Mesenchymal stem cell (in vitro differentiated cells and primary cell): Measurements from ENCODE around the gene REM1.

Experiments
- DNase-seq: peaks from one replicate; pipeline ENCODE4 v3.0.0-alpha.2; 2013
- H2AFZ ChIP-seq: one replicate; pipeline ENCODE4 v1.6.1; 2013; ENCODE audit warnings: low read depth, mild to moderate bottlenecking, control low read depth, inconsistent platforms, low read length, moderate library complexity
- H2AK5ac ChIP-seq: 2 replicates; pipeline ENCODE4 v1.6.1; 2013; ENCODE audit warnings: low read length, moderate library complexity, mild to moderate bottlenecking, inconsistent platforms; ENCODE audit not compliant: severe bottlenecking
- H2BK120ac ChIP-seq: one replicate; pipeline ENCODE4 v1.6.1; 2013; ENCODE audit warnings: low read depth, mild to moderate bottlenecking, inconsistent platforms, low read length, moderate library complexity
- H2BK12ac ChIP-seq, 2 experiments: one replicate each; pipeline ENCODE4 v1.6.1; 2013; ENCODE audit warnings: inconsistent platforms in 2 of 2, low read length in 2 of 2, mild to moderate bottlenecking in 2 of 2, moderate library complexity in 2 of 2, control low read depth in 1 of 2
- H2BK15ac ChIP-seq: one replicate; pipeline ENCODE4 v1.6.1; 2013; ENCODE audit warnings: mild to moderate bottlenecking, low read depth, inconsistent platforms; ENCODE audit not compliant: poor library complexity, severe bottlenecking
- H2BK5ac ChIP-seq: 2 replicates; pipeline ENCODE4 v1.6.1; 2013; ENCODE audit warnings: low read depth, mild to moderate bottlenecking, low read length, control low read depth, inconsistent platforms; ENCODE audit not compliant: poor library complexity, severe bottlenecking
- H3K14ac ChIP-seq, 2 experiments: one replicate each; pipeline ENCODE4 v1.6.1; 2013; ENCODE audit warnings: inconsistent platforms in 2 of 2, low read length in 2 of 2, control low read depth in 1 of 2, mild to moderate bottlenecking in 1 of 2, moderate library complexity in 1 of 2
- H3K18ac ChIP-seq, 2 experiments: one replicate each; pipeline ENCODE4 v1.6.1; 2013; ENCODE audit warnings: inconsistent platforms in 2 of 2, low read length in 2 of 2, control low read depth in 1 of 2, low read depth in 1 of 2, mild to moderate bottlenecking in 1 of 2
- H3K23ac ChIP-seq, 2 experiments: one replicate each; pipeline ENCODE4 v1.6.1; 2013; ENCODE audit warnings: inconsistent platforms in 2 of 2, low read length in 2 of 2, mild to moderate bottlenecking in 2 of 2, moderate library complexity in 2 of 2, control low read depth in 1 of 2
- H3K27ac ChIP-seq: 2 replicates; pipeline ENCODE4 v1.5.1; 2013; ENCODE audit warnings: mild to moderate bottlenecking, moderate library complexity, low read length, control low read depth, inconsistent platforms; ENCODE audit not compliant: poor library complexity, severe bottlenecking
- H3K27me3 ChIP-seq, 2 experiments: 2 replicates each; pipeline versions ENCODE4 v1.6.1 to v1.7.0; 2013; ENCODE audit warnings: low read length in 2 of 2, mild to moderate bottlenecking in 2 of 2, moderate library complexity in 2 of 2, control low read depth in 1 of 2, inconsistent platforms in 1 of 2; ENCODE audit not compliant: control insufficient read depth in 1 of 2, insufficient read depth in 1 of 2
- H3K36me3 ChIP-seq, 2 experiments: 2 replicates each; pipeline versions ENCODE4 v1.6.1 to v1.7.0; 2013; ENCODE audit warnings: low read length in 2 of 2, control low read depth in 1 of 2, inconsistent platforms in 1 of 2, low read depth in 1 of 2, mild to moderate bottlenecking in 1 of 2; ENCODE audit not compliant: insufficient read depth in 2 of 2, control insufficient read depth in 1 of 2
- H3K4ac ChIP-seq, 2 experiments: one replicate each; pipeline ENCODE4 v1.6.1; 2013; ENCODE audit warnings: inconsistent platforms in 2 of 2, low read length in 2 of 2, mild to moderate bottlenecking in 2 of 2, moderate library complexity in 2 of 2, control low read depth in 1 of 2, low read depth in 1 of 2
- H3K4me1 ChIP-seq: 2 replicates; pipeline ENCODE4 v1.6.1; 2013; ENCODE audit warnings: low read depth, low read length, control low read depth; ENCODE audit not compliant: control insufficient read depth, insufficient read depth
- H3K4me2 ChIP-seq: 2 replicates; pipeline ENCODE4 v1.6.1; 2013; ENCODE audit warnings: low read length, mild to moderate bottlenecking, inconsistent platforms; ENCODE audit not compliant: poor library complexity, severe bottlenecking
- H3K4me3 ChIP-seq, 2 experiments: 2 replicates each; pipeline versions ENCODE4 v1.5.1 to v1.7.0; 2013; ENCODE audit warnings: low read length in 2 of 2, mild to moderate bottlenecking in 2 of 2, control low read depth in 1 of 2, low read depth in 1 of 2; ENCODE audit not compliant: insufficient read depth in 1 of 2
- H3K79me1 ChIP-seq: replicated peaks from 2 replicates; pipeline ENCODE4 v1.6.1; 2013; ENCODE audit warnings: mild to moderate bottlenecking, control low read depth, low read length, inconsistent platforms; ENCODE audit not compliant: poor library complexity, severe bottlenecking
- H3K9ac ChIP-seq: 2 replicates; pipeline ENCODE4 v1.7.0; 2013; ENCODE audit warnings: mild to moderate bottlenecking, low read length, moderate library complexity
- H3K9me3 ChIP-seq: 2 replicates; pipeline ENCODE4 v1.7.0; 2013; ENCODE audit warnings: mild to moderate bottlenecking, low read length; ENCODE audit not compliant: control insufficient read depth
- H4K8ac ChIP-seq: one replicate; pipeline ENCODE4 v1.6.1; 2013; ENCODE audit warnings: inconsistent platforms, mild to moderate bottlenecking, low read length, moderate library complexity
- H4K91ac ChIP-seq: one replicate; pipeline ENCODE4 v1.6.1; 2013; ENCODE audit warnings: mild to moderate bottlenecking, low read length, inconsistent platforms
- WGBS: methylation state at CpG from one replicate; pipeline ENCODE4 v1.1.7; 2013; ENCODE audit warnings: mixed read lengths; 5-methylcytosine and 5-hydroxymethylcytosine counted together

REM1 gene

DNA sequence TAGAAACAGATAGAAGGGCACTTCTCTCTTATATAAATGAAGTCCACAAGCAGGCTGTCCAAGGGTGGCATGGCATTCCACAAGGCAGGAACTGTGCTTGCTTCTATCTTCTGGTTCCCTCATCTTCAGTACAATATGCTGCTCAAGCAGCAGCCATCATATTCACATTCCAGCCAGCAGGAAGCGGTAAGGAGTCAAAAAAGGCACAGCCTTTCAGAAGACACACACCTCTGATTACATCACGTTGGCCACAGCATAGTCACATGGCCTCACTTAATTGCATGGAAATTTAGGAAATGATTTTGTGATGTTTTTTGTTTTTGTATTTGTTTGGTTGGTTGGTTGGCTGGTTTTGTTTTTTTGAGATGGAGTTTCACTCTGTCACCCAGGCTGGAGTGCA is 19.0 kb downstream of the REM1 start:
- no peak overlapping the region for H3K23ac ChIP-seq
- DNase-seq = peak; percentile 52
- H2AK5ac ChIP-seq = no peak overlapping the region
- no peak overlapping the region for H3K18ac ChIP-seq
- H2BK12ac ChIP-seq = no peak overlapping the region
- H3K9ac ChIP-seq = no peak overlapping the region
- H3K4me2 ChIP-seq = no peak overlapping the region
- no peak overlapping the region for H2BK120ac ChIP-seq
- H4K91ac ChIP-seq = no peak overlapping the region
- no peak overlapping the region for H2AFZ ChIP-seq
- peaks cover 0 to 43% of the 10 kb centered on the region in 2 experiments for H3K27me3 ChIP-seq
- H3K14ac ChIP-seq = no peak overlapping the region
- H2BK15ac ChIP-seq = no peak overlapping the region
- H3K9me3 ChIP-seq = no peaks in the 10 kb centered on the region
- H3K27ac ChIP-seq = no peak overlapping the region
- H3K79me1 ChIP-seq = no peaks in the 10 kb centered on the region
- no peaks in the 10 kb centered on the region for H3K4me1 ChIP-seq
- WGBS = 43% methylated on average over 2 of the region's 2 CpGs
- H4K8ac ChIP-seq = no peak overlapping the region
- no peak overlapping the region for H3K4ac ChIP-seq
- no peak overlapping the region for H3K4me3 ChIP-seq
- H3K36me3 ChIP-seq = no peaks in the 10 kb centered on the region
- H2BK5ac ChIP-seq = no peak overlapping the region

GRCh38 chr20:31496761-31497295 is 21.7 kb downstream of the REM1 start:
- no peak overlapping the region for H3K27ac ChIP-seq
- H3K18ac ChIP-seq = no peak overlapping the region
- H2BK5ac ChIP-seq = no peak overlapping the region
- H2BK12ac ChIP-seq = no peak overlapping the region
- H4K91ac ChIP-seq = no peak overlapping the region
- H2AK5ac ChIP-seq = no peak overlapping the region
- no peak overlapping the region for H3K4me2 ChIP-seq
- H3K36me3 ChIP-seq = no peaks in the 10 kb centered on the region
- H3K27me3 ChIP-seq = peaks cover 0 to 39% of the 10 kb centered on the region in 2 experiments
- no peaks in the 10 kb centered on the region for H3K4me1 ChIP-seq
- H3K9me3 ChIP-seq = no peaks in the 10 kb centered on the region
- H3K4ac ChIP-seq = no peak overlapping the region
- H3K79me1 ChIP-seq = no peaks in the 10 kb centered on the region
- no peak overlapping the region for H3K14ac ChIP-seq
- H2AFZ ChIP-seq = no peak overlapping the region
- H4K8ac ChIP-seq = no peak overlapping the region
- 82% methylated on average over 15 of the region's 15 CpGs for WGBS
- H3K9ac ChIP-seq = peak overlapping the region; percentile 73
- H3K4me3 ChIP-seq = peak overlapping the region in 1 of 2 experiments; percentile 63
- H2BK15ac ChIP-seq = no peak overlapping the region
- H3K23ac ChIP-seq = no peak overlapping the region
- no peak overlapping the region for H2BK120ac ChIP-seq
- no peak for DNase-seq

DNA sequence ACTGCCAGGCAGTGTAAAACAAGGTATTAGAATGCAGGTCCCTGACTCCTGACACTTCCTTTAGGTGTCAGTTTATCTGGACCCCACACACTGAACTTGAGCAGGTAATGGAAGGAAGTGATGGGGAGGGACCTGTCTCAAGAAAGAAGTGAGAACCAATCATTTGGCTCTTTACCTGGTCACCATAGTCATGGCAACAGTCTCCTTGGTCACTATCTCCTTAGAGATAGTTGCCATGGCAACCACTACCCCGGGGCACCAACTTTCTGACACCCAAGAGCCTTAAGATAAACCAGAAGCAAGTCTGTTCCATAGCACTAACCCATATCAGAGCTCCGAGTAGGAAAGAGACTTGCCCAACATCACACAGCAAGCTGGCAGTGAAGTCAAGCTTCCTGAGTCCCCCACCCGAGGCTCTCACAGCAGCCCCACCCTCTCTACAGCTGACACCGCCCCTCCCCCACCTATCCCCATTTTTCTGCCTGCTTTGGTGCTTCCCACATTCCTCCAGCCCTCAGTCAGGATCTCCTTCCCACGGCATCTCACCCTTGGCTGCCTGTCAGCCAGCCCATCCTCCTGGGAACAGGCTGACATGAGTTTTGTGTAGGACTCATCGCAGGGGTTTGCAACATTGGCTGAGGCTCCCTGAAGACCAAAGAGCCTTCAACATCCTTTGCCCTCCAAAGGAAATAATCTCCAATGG is 22.9 kb downstream of the REM1 start:
- no peak overlapping the region for H4K8ac ChIP-seq
- no peaks in the 10 kb centered on the region for H3K79me1 ChIP-seq
- H3K4me2 ChIP-seq = no peak overlapping the region
- no peak overlapping the region for H2AFZ ChIP-seq
- H3K4me3 ChIP-seq = no peak overlapping the region
- no peak overlapping the region for H3K14ac ChIP-seq
- 38% methylated on average over 6 of the region's 6 CpGs for WGBS
- no peak overlapping the region for H3K9ac ChIP-seq
- no peaks in the 10 kb centered on the region for H3K9me3 ChIP-seq
- H3K36me3 ChIP-seq = no peaks in the 10 kb centered on the region
- no peak overlapping the region for H4K91ac ChIP-seq
- H2BK15ac ChIP-seq = no peak overlapping the region
- H2BK12ac ChIP-seq = no peak overlapping the region
- H3K18ac ChIP-seq = no peak overlapping the region
- H3K27me3 ChIP-seq = peaks cover 0 to 39% of the 10 kb centered on the region in 2 experiments
- no peak overlapping the region for H2BK120ac ChIP-seq
- no peak overlapping the region for H3K27ac ChIP-seq
- no peak overlapping the region for H3K23ac ChIP-seq
- H3K4me1 ChIP-seq = peaks cover 1% of the 10 kb centered on the region
- no peak overlapping the region for H2BK5ac ChIP-seq
- DNase-seq = no peak
- no peak overlapping the region for H3K4ac ChIP-seq
- no peak overlapping the region for H2AK5ac ChIP-seq

DNA sequence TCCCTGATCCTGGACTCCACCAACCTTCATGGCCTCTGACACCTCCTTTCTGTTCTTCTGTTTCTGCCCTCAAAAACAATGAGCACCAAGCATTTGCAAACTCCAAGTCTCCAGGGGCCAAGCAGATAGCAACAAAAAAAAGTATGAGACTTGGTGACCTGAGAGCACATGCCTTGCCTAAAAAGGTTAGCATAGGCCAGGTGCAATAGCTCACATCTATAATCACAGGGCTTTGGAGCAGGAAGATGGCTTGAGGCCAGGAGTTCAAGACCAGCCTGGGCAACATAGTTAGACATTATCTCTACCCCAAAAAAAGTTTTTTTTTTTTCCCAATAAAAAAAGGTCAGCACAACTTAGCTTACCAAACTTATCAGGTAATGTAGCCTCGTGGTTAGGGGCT is 25.4 kb downstream of the REM1 start:
- Histone ChIP-seq H3K79me1 (no peaks in the 10 kb centered on the region), H3K4me3 (no peak overlapping the region), H3K18ac (no peak overlapping the region), H3K9me3 (no peaks in the 10 kb centered on the region), H3K14ac (no peak overlapping the region), H3K27me3 (peaks cover 0 to 35% of the 10 kb centered on the region in 2 experiments), H3K4me2 (no peak overlapping the region), H3K36me3 (no peaks in the 10 kb centered on the region), H3K4ac (no peak overlapping the region), H3K4me1 (peaks cover 2% of the 10 kb centered on the region), H2AFZ (no peak overlapping the region), H2BK5ac (no peak overlapping the region), H2BK15ac (no peak overlapping the region), H3K27ac (no peak overlapping the region), H2BK120ac (no peak overlapping the region), H3K9ac (no peak overlapping the region), H3K23ac (no peak overlapping the region), H2BK12ac (no peak overlapping the region), H2AK5ac (no peak overlapping the region), H4K8ac (no peak overlapping the region), H4K91ac (no peak overlapping the region)
- DNase-seq = no peak
- WGBS = 24% methylated on average over 1 of the region's 1 CpG
